BJ (cell line): ENCODE measurements around the gene MVP. TPM values are rescaled to one million over a fixed set of nuclear protein-coding genes. Genes with fewer than 3 reads are reported as not detected.
A peak's percentile ranks its signal among the peaks of the same experiment; 100 is the strongest.

Experiments
- CTCF ChIA-PET: fragments of 350-600 bp; formaldehyde crosslinking; extraction: SDS; loops from one replicate; lab custom pipeline; 2021; ENCODE audit warnings: antibody characterized with exemption, inconsistent platforms; lab: Yijun Ruan, JAX
- POLR2A ChIA-PET: fragments of 300-600 bp; sonication (Branson Sonifier 250); formaldehyde crosslinking; extraction: SDS; loops from one replicate; lab custom pipeline; 2021; ENCODE audit warnings: antibody characterized with exemption; lab: Charles Lee
- DNase-seq: peaks from one replicate; pipeline ENCODE4 v3.0.0-alpha.2; 2011; ENCODE audit warnings: low read depth
- H3K27me3 ChIP-seq: 2 replicates; pipeline ENCODE4 v1.6.0; 2011; ENCODE audit warnings: low read length; ENCODE audit not compliant: control insufficient read depth, insufficient read depth
- H3K36me3 ChIP-seq: 2 replicates; pipeline ENCODE4 v1.5.1; 2011; ENCODE audit warnings: low read length; ENCODE audit not compliant: control insufficient read depth, insufficient read depth
- H3K4me3 ChIP-seq: 2 replicates; pipeline ENCODE4 v1.5.1; 2011; ENCODE audit warnings: low read depth, mild to moderate bottlenecking, control low read depth, low read length
- CTCF ChIP-seq: IDR thresholded peaks from 2 replicates; pipeline ENCODE4 v1.5.1; 2011; ENCODE audit warnings: low read depth, mild to moderate bottlenecking, control low read depth, inconsistent platforms, low read length, moderate library complexity; ENCODE audit not compliant: insufficient read depth
- polyA plus RNA-seq: library from polyadenylated mRNA; depleted of rRNA; stranded (reverse); fragments of >200 nt; gene quantifications from 2 replicates; pipeline ENCODE4 v1.2.3, GENCODE V29; 2011

The MVP gene
- polyA plus RNA-seq, 1 experiment, result 368 TPM

GRCh38 chr16:29815032-29815721 is 5.1 kb upstream of the MVP start:
- CTCF ChIA-PET, result interaction anchor here (0.6 to 2.2 kb wide), 14 partner anchors 8 to 181 kb away, joined by 3 to 15 read pairs (median 3); partner anchors contain the start of genes INO80E, KIF22 and MAZ
- TF ChIP-seq CTCF, result no peak
- Histone ChIP-seq H3K4me3 (peak overlapping the region; percentile 85), H3K27me3 (no peaks in the 10 kb centered on the region), H3K36me3 (peaks cover 7% of the 10 kb centered on the region)
- POLR2A ChIA-PET, result interaction anchor here (0.7 to 1.2 kb wide), 4 partner anchors 8 to 274 kb away, joined by 4 to 21 read pairs (median 13); no protein-coding TSS in a partner anchor
- DNase-seq, result no peak

GRCh38 chr16:29815793-29816693 is 4.2 kb upstream of the MVP start, which contains the start of gene PAGR1:
Gene PAGR1 (plus strand): TSS chr16:29816152. CDS start chr16:29816526, 374 bp downstream.
- peak; percentile 97 for TF ChIP-seq CTCF
- peak; percentile 98 for DNase-seq
- ChIA-PET CTCF (interaction anchor here (0.6 to 2.4 kb wide), 22 partner anchors 8 to 192 kb away, joined by 3 to 15 read pairs (median 3); partner anchors contain the start of genes INO80E, KIF22 and MAZ), POLR2A (interaction anchor here (0.7 to 1.2 kb wide), 5 partner anchors 9 to 274 kb away, joined by 3 to 21 read pairs (median 5); partner anchors contain the start of gene ALDOA)
- H3K27me3 ChIP-seq, result no peaks in the 10 kb centered on the region
- H3K36me3 ChIP-seq, result peaks cover 5% of the 10 kb centered on the region
- peak within 1 kb of the TSS; percentile 85 for H3K4me3 ChIP-seq

GRCh38 chr16:29816694-29817441 is 3.4 kb upstream of the MVP start:
- peaks cover 5% of the 10 kb centered on the region for H3K36me3 ChIP-seq
- no peaks in the 10 kb centered on the region for H3K27me3 ChIP-seq
- ChIA-PET CTCF (interaction anchor here (0.6 to 2.4 kb wide), 15 partner anchors 9 to 191 kb away, joined by 3 to 15 read pairs (median 4); partner anchors contain the start of genes CDIPT, KIF22 and MAZ), POLR2A (interaction anchor here (0.7 kb wide), 1 partner anchor 249 kb away, joined by 3 read pairs; the partner anchor contains the start of gene ALDOA)
- no peak for DNase-seq
- TF ChIP-seq CTCF, result peak; percentile 19; the same call in 1 of the 2 replicates
- H3K4me3 ChIP-seq, result peak overlapping the region; percentile 85

- POLR2A ChIA-PET, result no interaction called here
- TF ChIP-seq CTCF, result no peak
- Histone ChIP-seq H3K4me3 (no peak overlapping the region), H3K36me3 (peaks cover 5% of the 10 kb centered on the region), H3K27me3 (no peaks in the 10 kb centered on the region)
- no peak for DNase-seq
- CTCF ChIA-PET, result interaction anchor here (0.8 to 2.4 kb wide), 5 partner anchors 10 to 89 kb away, joined by 3 to 12 read pairs (median 3); no protein-coding TSS in a partner anchor
These were observed 2.2 kb upstream of the MVP start for GRCh38 chr16:29818082-29818481.
